D721Med (cell line): Measurements from ENCODE around the gene B3GAT1.
"Not testable (repeated sequence)": the region's sequence is repeated elsewhere in the genome, so short reads cannot be mapped to it uniquely, and the experiment has no call there.

Experiments
- DNase-seq: peaks from one replicate; pipeline ENCODE4 v3.0.0; 2011; ENCODE audit warnings: low spot score; ENCODE audit not compliant: insufficient read length
- FAIRE-seq: peaks from 2 replicates; lab custom pipeline; 2011; peaks lifted over from hg19 to GRCh38; lab: Jason Lieb, UNC
- CTCF ChIP-seq: IDR thresholded peaks from 2 replicates; pipeline ENCODE4 v1.5.1; 2012; ENCODE audit warnings: mild to moderate bottlenecking, control low read depth; ENCODE audit not compliant: insufficient read depth; ENCODE audit errors: missing control alignments

The B3GAT1 gene

GRCh38 chr11:134447696-134448095 is 35.7 kb upstream of the B3GAT1 start:
- no peak for FAIRE-seq
- no peak for TF ChIP-seq CTCF

GRCh38 chr11:134445601-134446325 is 33.7 kb upstream of the B3GAT1 start:
- FAIRE-seq (no peak), DNase-seq (no peak)
- no peak for TF ChIP-seq CTCF

More at GRCh38 chr11:134447696-134448095, 35.7 kb upstream of the B3GAT1 start:
- DNase-seq, result no peak

GRCh38 chr11:134444160-134445108 is 32.4 kb upstream of the B3GAT1 start:
- FAIRE-seq, DNase-seq: not testable (repeated sequence)

GRCh38 chr11:134443246-134443645 is 31.2 kb upstream of the B3GAT1 start:
- no peak for FAIRE-seq
- no peak for DNase-seq
- TF ChIP-seq CTCF, result no peak

- no peak for TF ChIP-seq CTCF
- DNase-seq, result no peak
- no peak for FAIRE-seq
These were observed 30.2 kb upstream of the B3GAT1 start for GRCh38 chr11:134442246-134442645.

- TF ChIP-seq CTCF, result no peak
- FAIRE-seq, result no peak
- DNase-seq, result no peak
These were observed 29.7 kb upstream of the B3GAT1 start for GRCh38 chr11:134441706-134442105.

- TF ChIP-seq CTCF, result no peak
- no peak for DNase-seq
- FAIRE-seq, result no peak
These were observed 29.2 kb upstream of the B3GAT1 start for GRCh38 chr11:134441281-134441680.
